HG03558 (cell line): Measurements from ENCODE around the gene PSD2.

ENCODE experiments used
- ATAC-seq: cut with Tn5 transposase; IDR thresholded peaks from one replicate; pipeline ENCODE4 v1.9.1; 2021; ENCODE audit warnings: moderate number of reproducible peaks; ENCODE audit not compliant: unreplicated experiment; ENCODE audit errors: extremely low read depth

PSD2 gene

DNA sequence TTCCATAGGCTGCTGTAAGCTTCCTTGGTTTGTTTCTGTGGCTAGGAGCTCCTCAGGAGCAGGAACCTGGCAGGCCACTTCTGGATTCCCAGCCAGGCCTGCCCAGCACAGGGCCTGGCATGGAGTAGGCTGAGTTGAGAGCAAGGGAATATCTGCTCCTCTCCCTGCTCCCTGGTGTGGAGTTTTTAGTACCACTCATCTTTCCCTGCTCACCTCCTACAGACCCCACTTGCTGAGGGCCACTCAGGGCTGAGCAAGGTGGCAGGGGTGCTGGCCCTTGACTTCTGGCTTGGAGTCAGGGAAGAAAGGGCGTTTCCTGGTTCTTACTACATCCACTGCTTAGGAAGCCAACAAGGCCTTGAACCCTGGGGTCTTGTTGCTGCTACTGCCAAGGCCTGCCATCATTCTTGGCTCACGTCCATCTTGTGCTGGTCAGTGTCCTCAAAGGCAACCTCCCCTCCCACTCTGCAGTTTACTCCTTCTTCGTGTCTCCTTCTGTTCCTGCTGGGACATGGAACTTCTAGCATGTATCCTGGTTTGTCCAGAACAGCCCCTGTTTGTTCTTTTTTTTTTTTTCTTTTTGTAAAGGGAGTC lies 54.9 kb downstream of the PSD2 start:
- ATAC-seq = no peak

DNA sequence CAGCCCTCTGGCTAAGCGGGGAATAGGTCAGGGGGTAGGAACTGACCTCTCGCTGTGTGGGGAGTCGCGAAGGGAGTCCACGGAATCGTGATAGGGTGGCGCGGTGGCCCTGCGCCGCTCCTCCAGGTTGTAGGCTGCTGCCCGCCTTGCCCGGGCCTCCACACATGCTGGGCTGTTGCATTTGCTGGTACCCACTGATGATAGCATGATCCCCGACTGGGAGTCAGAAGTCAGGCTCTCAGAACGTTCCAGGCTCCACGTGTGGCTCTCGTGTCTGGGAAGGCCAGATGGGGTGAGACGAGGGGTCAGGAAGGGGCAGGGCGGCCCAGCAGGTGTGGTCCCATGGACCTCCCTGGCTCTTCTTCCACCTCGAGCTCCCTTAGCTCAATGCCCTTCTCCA lies 56.0 kb downstream of the PSD2 start:
- no peak for ATAC-seq

DNA sequence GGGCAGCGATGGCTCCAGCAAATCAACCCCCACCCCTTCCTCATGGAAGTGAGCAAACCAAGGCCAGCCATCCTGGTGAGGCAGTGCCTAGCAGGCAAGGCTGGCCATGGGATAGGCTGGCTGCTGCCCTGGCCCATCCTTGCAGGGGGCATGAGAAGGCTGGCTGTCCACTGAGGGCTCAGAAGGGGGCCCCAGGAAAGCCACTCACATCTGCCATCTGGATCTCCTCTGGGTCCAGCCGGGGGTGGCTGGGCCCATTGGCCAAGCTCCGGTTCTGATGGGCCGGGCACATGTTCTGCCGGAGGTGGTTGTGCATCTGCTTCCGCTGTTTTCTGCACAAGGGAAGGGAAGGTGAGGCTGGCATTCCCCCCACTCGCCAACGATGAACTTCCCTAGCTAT lies 57.1 kb downstream of the PSD2 start:
- ATAC-seq = no peak

- no peak for ATAC-seq
Measured at GRCh38 chr5:139854029-139854605, 58.5 kb downstream of the PSD2 start.

DNA sequence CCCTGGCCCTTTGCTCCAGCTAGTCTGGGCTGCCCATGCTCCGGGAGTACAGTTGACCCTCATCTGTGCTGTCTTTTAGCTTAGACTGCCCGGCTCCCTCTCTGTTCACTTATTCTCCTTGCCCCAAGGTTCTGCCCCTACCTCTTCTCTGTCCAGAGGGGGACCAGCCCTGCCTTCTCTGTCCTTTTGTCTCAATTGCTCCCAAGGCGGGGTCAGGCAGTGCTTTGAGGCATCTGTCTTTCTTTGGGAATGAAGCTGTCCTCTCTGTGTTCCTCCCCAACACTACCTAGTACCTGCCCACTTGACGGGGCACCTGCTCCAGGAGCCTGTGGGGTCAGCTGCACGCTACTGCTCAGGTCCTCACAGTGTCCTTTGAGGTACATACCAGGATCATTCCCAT lies 59.3 kb downstream of the PSD2 start:
- ATAC-seq = no peak

GRCh38 chr5:139855451-139855850 lies 59.8 kb downstream of the PSD2 start:
- ATAC-seq = no peak

GRCh38 chr5:139855946-139856540 lies 60.4 kb downstream of the PSD2 start:
- ATAC-seq = no peak

DNA sequence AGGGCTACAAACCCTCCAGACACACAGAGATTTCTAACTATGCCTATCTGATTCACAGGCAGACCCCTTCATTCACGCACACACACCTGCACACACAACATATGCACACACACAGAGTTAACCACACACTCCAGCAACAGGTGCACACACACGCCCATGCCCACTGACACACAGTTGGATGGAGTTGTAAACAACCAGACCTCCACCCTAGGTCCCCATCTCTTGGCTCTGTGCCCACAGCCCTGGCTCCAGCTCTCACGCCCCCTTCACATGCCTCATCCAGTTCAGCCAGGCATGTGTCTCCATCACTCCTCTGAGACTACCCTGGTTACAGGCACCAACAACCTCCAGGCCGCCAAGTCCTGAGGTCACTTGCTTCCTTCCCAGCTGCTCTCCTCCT lies 61.1 kb downstream of the PSD2 start:
- no peak for ATAC-seq

- ATAC-seq = no peak
Measured at GRCh38 chr5:139859013-139859412, 63.4 kb downstream of the PSD2 start.

DNA sequence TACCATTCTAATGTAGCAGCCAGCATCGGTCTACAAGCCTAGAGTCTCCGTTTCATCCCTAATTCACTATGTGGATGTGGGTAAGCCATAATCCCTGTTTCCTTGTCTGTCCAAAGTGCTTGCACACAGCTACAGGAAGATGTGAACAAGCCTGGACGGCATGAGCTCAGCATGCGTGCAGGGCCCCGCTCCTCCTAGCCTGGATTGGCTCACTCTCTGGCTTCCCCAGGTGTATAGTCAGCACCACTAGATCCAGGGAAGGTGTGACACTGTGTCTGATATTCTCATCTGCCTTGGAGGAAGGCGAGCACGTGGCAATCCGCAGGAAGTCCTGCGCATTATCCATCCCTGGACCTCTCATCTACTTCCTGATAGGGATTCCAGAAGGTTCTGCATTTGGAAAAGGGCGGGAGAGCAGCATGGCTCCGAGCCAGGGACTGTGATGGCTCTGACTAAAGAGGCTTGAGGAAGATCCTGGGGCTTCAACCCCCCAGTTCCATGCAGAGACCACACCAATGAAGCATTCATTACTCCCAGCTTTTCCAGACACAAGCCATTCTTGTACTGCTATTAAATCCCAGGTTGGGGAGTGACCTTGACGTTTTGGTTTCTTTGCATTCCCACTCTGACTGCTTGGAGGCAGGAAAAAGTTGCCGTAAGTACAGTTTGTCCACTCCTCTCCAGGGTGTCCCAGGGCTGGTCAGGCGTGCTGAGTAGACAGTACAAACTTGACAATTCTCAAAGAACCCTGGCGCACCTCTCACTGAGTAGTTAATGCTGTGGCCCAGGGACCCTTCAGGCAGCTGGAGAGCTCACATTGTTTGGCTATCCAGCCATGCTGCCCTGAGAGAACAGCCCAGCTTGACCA lies 65.6 kb downstream of the PSD2 start:
- no peak for ATAC-seq

DNA sequence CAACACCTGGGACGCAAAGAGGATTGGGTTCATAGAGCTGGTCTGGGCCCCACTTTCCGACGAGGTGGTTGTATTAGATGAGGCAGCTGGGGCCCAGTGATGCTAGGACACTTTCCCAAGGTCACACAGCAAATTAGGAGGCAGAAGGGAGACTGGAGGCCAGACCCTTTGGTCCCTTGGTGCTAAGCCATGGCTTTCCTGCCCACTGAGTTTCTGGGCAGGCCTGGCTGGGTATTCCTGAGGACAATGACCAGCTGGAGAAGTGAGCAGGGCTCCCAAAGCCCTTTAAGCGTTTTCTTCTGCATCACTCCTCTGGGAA lies 66.2 kb downstream of the PSD2 start:
- ATAC-seq = no peak

- no peak for ATAC-seq
Measured at GRCh38 chr5:139862313-139862712, 66.7 kb downstream of the PSD2 start.

- no peak for ATAC-seq
Measured at GRCh38 chr5:139862803-139863202, 67.2 kb downstream of the PSD2 start.

- no peak for ATAC-seq
Measured at GRCh38 chr5:139863361-139863760, 67.8 kb downstream of the PSD2 start.

GRCh38 chr5:139863855-139864558 lies 68.4 kb downstream of the PSD2 start:
- ATAC-seq = no peak

- ATAC-seq = no peak
Measured at GRCh38 chr5:139864716-139865483, 69.3 kb downstream of the PSD2 start.

DNA sequence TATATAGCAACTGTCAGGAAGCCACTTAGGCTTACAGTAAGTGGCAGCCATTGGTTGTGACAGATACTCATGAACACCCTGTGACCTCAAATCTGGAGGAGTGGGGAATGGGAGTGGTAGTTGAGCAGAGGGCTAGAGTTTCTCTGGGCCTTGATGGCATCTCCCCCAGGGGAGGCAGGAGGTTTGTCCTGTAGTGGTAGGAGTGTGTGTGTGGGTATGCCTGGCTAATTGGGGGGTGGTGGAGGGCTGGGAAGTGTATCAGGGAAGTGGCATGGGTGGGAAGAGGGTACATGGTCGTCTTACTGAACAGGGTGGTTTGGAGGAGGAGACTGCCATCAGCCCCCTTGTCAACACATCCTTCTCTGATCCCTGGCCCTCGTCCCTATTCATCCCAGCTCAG lies 71.5 kb downstream of the PSD2 start:
- ATAC-seq = no peak

GRCh38 chr5:139867581-139867980 lies 72.0 kb downstream of the PSD2 start:
- ATAC-seq = no peak

DNA sequence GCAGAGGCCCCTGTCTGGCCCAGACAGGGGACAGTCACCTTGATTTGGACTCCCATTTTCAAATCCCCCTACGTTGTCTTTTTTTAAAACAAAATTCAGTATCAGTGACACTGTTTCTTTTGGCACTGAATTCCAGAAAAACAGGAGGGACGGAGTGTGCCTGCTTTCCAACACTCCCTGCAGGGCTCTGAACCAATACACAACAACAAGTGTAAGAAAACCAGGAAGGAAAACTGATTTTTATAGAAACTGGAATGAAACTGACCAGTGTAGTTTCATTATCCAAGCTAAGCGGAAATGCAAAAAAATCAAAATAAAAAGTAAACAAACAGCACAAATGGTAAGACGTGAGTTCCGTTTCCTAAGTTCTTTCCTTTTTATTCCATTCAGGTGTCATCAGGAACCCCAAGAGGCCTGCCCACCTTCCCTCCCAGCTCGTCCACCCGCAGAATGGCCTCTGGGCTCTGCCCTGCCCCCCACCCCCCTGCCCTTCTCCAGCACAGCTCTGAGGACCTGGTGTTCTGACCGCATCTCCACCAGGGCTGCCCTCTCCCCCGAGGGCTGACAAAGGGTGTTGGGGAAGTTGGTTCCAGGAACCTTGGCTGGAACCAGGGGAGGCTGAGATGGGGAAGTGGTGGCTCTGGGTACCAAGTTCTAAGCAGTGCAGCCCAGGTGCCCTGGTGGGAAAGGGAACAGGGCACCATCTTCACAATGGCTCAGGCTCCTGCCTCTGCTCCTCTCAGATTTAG lies 73.6 kb downstream of the PSD2 start:
- ATAC-seq = no peak
